ENCODE data around the gene SUGP2. TPM values are rescaled to one million over a fixed set of nuclear protein-coding genes. Genes with fewer than 3 reads are reported as not detected.

Gene SUGP2
- polyA plus RNA-seq, 4 donors, result 69.9 to 147 (median 98.6) TPM

DNA sequence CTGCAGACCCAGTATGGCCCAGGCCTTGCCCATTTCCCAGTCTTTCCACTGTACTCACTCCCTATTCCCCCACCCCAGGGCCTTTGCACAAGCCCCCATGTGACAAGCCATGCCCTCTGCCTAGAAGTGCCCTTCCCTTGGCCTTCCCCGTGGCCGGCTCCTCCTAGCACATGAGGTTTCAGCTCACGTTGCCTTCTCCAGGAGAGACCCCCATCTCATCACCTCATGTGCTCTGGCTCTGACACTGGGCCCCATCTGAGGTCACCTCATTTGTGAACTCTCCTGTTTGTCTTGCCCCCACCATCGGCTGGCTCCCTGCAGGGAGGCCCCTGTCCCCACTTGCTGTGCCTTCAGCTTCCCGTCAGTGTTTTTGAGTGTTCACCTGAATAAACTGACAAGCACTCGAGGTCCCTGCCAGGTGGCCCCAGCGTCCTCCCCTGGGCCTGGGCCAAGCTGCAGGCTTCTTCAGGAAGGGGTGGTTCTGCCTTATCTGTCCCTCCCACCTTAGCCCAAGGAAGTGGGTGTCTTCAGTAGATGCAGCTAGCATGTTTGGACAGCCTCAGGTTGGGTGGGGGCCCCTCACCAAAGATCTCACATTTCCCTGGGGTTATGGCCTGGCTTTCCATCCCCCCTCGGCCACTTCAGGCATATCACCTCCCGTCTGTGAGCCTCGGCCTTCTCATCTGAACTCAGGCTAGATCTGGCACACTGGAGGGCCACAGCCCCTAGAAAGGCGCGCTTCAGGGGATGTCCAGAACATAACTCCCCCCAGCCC, 26.7 kb upstream of the SUGP2 start:
- DNase-seq (ENCODE audit: low read depth in 4 of 4, low spot score in 2 of 4), result no peak

DNA sequence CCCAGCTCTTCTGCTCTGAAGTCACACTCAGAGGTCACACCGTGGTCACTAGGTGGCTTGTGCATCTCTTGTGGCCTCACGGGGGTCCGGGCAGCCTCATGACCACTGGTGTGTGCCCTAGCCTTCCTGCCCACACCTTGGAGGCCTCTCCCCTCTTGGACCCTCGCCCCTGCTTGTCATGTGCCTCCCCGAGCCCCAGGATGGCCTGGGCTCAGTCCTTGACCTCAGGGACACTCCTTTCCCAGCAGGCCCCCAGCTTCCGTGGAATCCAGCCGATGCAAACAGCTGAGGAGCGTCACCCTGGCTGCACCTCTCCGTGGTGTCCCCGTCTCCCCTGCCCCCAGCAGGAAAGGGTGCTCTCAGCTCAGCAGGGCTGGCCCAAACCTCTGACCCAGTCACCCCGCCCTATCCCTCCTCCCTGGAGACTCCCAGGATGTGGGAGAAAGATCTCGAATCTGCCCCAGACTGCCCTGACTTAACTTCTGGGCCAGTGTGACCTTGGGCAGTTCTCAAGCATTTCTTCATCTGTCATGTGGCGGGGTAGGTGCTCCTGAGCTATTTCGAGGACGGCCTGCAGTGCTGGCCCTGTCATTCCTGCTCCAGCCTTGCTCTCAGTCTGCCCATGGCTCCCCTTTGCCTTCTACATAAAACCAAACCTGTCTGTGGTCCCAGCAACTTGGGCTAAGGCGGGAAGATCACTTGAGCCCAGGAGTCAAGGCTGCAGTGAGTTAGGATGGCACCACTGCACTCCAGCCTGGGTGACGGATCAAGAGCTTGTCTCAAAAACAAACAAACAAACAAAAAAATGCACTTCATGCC, 25.9 kb upstream of the SUGP2 start:
- no peak for DNase-seq (ENCODE audit: low read depth in 4 of 4, low spot score in 2 of 4)

DNA sequence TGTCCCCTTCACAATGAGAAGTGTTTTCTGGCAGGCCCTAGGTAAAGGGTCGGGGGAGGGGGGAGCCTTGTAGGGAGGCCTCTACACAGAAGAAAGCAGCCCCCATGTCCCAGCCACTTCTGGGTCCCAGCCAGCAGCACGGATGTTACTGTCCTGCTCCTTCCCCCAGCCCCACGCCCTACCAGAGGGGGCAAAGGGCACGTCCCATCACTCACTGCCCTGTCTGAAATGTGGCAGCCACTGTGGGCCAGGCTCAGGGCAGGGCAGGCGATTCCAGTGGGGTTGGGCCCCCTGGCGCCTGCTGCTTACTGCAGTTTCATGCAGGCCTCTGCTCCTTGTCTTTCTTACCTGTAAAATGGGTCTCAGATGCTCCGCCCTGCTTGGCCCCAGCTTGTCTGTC, 24.4 kb upstream of the SUGP2 start:
- DNase-seq (ENCODE audit: low read depth in 4 of 4, low spot score in 2 of 4), result no peak

DNA sequence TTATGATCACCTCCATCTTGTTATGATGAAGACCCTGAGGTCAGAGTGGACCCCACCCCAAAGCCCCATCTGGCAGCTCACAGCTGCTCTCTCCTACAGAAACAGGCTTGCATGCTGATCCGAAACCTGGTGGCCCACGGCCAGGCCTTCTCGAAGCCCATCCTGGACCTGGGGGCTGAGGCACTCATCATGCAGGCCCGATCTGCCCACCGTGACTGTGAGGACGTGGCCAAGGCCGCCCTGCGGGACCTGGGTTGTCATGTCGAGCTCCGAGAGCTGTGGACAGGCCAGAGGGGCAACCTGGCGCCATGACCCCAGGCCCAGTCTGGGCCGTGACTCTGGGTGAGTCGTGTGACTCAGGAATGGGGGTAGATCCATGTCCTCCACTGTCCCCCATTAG, 24.0 kb upstream of the SUGP2 start:
- no peak for DNase-seq (ENCODE audit: low read depth in 4 of 4, low spot score in 2 of 4)

DNA sequence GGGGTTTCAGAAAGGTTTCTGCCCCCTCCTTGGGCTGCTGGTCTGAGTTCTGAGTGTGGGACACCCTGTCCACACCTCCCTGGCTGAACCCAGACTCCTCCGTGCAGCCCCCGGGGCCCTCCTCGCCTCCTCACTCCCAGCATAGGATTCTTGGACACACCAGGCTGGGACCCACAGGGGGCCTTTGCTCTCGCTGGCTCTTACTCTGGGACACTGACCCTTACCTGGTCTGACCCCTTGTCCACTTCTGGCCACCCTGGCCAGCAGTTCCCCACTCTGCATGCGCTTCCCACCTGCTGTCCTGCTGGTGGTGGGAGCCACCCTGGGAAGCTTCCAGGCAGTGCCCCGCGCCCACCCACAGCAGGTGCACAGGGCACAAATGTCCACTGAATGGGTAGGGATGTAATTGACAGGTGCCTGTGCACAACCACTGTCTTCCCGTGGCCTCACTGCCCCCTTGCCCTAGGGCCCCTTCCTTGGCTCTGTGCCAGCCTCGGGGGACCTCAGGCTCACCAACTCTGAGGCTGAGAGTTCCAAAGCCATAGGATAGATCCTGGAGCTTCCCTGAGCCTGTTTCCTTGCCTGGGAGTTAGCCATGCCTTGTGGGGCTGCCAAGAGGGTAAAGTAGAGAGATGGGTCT, 23.4 kb upstream of the SUGP2 start:
- DNase-seq (ENCODE audit: low read depth in 4 of 4, low spot score in 2 of 4), result no peak

DNA sequence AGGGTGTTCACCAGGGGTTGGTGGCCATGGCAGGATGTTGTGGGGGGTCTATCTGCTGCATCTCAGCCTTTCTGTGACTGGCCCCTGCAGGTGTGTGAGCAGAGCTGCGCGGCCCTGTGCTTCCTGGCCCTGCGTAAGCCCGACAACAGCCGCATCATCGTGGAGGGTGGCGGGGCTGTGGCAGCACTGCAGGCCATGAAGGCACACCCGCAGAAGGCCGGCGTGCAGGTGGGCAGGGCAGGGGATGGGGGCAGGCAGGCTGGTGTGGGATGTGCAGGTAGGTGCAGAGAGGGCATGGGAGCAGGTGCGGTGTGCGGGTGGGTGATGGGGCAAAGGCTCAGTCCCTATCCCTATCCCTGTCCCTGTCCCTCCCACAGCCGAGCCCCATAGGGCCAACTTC, 22.4 kb upstream of the SUGP2 start:
- no peak for DNase-seq (ENCODE audit: low read depth in 4 of 4, low spot score in 2 of 4)

DNA sequence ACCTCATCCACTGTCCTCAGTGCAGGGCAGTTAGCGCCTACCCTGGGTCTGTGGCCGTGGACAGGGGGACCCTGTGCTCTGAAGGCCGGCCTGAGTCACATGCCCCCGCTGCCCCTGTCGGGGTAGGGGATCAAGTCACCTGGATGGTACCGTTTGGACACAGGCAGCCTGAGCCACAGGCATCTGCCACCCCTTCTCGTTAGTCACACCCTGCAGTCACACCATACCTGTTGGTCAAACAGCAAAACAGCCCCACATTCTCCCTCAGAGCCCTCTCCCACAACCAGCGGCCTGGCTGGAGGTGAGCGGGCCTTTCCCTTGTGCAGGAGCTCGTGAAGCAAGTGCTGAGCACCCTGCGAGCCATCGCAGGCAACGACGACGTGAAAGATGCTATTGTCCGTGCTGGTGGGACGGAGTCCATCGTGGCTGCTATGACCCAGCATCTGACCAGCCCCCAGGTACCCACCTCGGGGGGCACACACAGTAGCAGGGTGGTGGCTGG, 21.7 kb upstream of the SUGP2 start:
- no peak for DNase-seq (ENCODE audit: low read depth in 4 of 4, low spot score in 2 of 4)

DNA sequence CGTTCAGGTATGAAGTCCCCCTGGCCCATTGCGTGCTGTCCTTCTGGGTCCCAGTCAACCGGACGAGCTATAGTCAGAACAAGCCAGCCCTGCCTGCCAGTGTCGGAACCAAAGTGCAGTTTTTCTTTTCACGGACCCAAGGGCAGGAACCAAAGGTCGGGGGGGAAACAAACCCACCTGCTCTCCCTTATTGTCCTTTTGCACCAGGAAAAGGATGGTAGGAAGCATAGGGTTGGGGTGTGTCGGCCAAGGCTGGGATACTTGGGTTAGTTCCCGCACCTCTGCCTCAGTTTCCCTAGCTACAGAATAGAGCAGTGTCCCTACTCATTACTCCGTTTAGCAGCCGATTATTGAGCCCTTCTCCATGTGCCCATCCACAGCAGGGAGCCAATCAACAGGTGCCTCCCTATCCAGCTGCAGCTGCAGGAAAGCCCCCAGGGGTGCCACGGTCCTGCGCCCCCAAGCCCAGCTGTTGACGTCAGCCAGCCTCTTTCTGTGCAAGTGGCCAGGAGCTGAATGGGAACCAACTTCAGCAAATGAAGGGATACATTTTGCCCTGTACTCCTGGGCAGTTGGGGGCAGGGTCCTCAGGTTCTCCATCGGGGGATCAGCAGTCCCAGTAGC, 21.1 kb upstream of the SUGP2 start:
- DNase-seq (ENCODE audit: low read depth in 4 of 4, low spot score in 2 of 4), result no peak

DNA sequence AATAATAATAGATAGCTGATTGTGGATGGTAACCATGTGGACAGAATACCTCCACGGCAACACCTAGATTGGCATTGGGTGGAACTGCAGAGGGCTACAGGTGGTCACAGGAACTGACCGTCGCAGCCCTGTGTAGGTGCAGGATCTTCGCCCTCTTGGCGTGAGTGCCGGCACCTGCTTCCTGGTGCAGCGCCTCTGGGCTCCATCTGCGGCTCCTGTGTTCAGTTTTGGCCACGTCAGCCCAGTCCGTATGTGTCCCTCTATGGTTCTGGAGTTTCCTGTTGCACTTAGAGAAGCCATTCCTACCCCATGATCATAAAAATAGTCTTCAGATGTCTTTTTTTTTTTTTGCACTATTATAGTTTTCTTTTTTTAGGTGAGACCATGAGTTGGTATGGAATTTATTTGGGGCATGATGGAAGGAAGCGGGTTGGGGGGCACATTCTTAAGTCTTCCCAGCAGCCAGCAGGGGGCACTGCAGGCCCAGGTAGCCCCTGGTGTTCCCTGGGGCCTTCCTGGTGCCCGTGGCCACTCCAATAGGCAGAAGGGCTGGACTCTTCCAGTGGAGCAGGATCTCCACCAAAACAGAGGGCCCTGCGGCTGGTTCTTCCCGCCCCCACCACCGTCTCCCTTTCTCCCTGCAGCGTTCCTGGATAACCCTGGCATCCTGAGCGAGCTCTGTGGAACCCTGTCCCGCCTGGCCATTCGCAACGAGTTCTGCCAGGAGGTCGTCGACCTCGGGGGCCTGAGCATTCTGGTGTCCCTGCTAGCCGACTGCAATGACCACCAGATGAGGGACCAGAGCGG, 20.4 kb upstream of the SUGP2 start:
- DNase-seq (ENCODE audit: low read depth in 4 of 4, low spot score in 2 of 4), result no peak

DNA sequence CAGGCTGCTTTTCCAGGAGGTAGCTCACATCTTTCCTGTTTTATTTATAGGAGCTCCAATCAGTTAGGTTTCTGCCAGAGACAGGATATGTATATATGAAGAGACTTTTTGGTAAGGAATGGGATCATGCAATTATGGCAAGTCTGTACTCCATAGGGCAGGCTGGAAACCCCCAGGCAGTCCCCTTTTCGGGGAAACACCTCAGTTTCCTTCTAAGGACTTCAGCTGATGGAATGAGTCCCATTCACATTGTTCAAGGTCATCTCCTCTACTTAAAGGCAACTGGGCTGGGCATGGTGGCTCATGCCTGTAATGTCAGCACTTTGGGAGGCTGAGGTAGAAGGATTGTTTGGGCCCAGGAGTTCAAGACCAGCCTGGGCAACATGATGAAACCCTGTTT, 19.6 kb upstream of the SUGP2 start:
- no peak for DNase-seq (ENCODE audit: low read depth in 4 of 4, low spot score in 2 of 4)

DNA sequence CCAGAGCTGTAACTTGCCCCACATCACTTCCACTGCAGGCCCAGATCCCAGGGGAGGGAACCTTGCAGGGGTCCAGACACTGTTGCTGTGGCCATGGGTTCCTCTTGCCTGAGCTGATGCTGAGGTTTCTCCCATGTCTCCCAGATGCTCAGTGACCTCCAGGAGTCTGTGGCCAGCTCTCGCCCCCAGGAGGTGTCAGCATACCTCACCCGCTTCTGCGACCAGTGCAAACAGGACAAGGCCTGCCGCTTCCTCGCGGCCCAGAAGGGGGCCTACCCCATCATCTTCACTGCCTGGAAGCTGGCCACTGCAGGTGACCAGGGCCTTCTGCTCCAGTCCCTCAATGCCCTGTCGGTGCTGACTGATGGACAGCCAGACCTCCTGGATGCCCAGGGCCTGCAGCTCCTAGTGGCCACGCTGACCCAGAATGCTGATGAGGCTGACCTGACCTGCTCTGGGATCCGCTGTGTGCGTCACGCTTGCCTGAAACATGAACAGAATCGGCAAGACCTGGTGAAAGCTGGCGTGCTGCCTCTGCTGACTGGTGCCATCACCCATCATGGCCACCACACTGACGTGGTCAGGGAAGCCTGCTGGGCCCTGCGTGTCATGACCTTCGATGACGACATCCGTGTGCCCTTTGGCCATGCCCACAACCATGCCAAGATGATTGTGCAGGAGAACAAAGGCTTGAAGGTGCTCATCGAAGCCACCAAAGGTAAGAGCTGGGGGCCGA, 18.3 kb upstream of the SUGP2 start:
- no peak for DNase-seq (ENCODE audit: low read depth in 4 of 4, low spot score in 2 of 4)

DNA sequence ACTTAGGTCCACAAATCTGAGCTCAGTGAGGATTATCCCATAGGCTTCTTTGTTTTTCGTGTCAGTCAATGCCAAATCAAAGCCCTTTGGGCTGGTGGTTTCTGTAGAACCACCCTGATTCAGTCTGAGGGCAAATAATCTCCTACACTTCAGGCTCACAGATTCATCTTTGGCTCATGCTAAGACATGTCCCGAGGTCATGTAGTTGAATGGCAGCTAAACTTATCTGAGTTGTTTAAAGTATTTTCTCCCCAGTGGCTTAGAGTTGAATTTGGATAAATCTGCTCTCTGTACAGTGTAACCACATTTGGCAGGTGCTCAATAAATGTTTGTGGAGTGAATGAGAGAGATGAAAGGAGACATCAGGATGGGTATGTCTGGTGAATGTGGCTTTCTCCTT, 17.4 kb upstream of the SUGP2 start:
- DNase-seq (ENCODE audit: low read depth in 4 of 4, low spot score in 2 of 4), result no peak

DNA sequence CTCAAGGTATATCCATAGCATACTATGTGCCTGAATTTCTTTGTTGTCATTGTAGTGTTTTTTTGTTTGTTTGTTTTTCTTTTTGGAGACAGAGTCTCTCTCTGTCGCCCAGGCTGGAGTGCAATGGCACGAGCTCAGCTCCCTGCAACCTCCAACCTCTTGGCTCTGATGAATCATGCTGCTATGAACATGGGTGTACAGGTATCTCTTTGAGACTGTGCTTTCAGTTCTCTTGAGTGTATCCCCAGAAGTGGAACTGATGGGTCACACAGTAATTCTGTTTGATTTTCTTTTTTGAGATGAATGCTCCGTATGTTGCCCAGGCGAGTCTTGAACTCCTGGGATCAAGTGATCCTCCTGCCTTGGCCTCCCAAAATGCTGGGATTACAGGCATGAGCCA, 16.8 kb upstream of the SUGP2 start:
- no peak for DNase-seq (ENCODE audit: low read depth in 4 of 4, low spot score in 2 of 4)

DNA sequence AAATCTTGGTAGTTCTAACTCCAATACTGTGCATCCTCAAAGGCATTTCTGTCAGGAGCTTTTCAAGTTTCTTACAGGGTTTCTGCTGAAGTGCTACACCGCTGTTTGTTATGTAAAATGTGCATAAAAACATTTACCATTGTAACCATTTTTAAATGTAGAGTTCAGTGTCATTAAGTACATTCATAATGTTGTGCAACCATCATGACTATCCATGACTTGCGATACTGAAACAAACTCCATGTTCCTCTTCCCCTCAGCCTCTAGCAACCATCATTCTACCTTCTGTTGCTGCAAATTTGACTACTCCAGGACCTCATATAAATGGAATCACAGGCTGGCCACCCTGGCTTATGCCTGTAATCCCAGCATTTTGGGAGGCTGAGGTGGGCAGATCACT, 16.1 kb upstream of the SUGP2 start:
- DNase-seq (ENCODE audit: low read depth in 4 of 4, low spot score in 2 of 4), result no peak

DNA sequence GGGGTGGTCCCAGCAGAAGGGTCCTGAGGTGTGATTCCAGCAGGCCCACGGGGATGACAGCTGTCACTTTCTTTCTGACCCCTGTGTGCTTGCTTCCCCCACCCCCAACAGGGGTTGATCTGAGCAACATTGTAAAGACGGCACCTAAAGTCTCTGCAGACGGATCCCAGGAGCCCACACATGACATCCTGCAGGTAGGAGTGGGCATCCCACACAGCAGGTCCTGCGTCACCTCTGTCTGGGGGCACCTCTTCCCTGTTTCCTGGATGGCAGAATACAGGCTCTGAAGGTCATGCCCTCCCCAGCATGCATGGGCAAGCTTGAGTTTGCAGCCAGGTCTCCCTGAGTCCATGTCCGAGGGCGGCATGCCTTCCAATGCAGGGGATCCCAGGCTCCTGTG, 10.6 kb upstream of the SUGP2 start:
- DNase-seq (ENCODE audit: low read depth in 4 of 4, low spot score in 2 of 4), result no peak

DNA sequence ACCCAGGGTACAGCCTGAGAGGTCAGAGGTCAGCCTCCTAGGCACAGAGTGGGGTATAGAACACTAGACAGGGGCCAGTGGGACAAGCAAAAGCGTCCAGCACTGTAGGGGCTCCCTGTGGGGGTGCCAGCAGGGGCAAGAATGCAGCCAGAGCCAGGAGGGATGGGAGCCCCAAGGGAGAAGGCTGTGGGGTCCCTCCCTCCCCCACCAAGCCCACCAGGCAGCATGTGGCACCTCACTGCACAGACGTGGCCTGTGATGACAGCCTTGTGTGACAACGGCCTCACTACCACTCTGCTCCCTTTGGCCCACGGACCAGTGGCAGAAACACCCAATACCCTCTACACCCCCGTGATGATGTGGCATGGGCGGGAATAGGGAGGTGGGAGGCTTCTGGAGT, 10.2 kb upstream of the SUGP2 start:
- DNase-seq (ENCODE audit: low read depth in 4 of 4, low spot score in 2 of 4), result no peak

DNA sequence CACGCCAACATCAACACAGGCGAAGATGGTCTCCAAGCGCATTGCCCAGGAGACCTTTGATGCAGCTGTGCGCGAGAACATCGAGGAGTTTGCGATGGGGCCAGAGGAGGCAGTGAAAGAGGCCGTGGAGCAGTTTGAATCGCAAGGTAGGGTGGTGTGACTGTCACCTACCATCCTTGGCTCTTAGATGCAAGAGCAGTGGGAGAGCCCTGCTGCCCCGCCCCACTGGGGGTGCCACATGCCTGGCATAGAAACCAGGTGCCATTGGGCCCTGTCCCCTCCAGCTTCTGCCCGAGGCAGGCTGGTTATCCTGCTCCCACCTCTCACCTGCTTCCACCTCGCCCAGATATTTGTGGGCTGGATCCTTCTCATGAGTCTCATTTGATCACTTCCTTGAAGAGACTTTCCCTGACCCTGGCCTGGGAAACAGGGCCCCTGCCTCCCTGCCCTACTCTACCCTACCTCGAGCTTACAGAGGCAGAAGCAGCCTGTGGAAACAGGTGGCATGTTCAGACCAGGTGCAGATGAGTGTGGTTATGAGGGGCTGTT, 9.5 kb upstream of the SUGP2 start:
- DNase-seq (ENCODE audit: low read depth in 4 of 4, low spot score in 2 of 4), result no peak

DNA sequence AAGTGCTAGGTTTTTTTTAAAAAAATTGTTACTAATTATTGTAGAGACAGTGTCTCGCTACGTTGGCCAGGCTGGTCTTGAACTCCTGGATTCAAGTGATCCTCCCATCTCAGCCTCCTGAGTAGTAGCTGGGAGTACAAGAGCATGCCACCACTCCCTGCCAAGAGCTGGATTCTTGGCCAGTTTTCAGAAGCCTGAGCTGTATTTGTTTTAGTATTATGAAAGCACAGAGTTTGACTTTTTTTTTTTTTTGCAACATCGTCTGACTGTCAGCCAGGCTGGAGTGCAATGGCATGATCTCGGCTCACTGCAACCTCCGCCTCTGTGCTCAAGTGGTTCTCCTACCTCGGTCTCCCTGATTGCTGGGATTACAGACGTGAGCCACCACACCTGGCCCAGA, 7.1 kb upstream of the SUGP2 start:
- no peak for DNase-seq (ENCODE audit: low read depth in 4 of 4, low spot score in 2 of 4)

DNA sequence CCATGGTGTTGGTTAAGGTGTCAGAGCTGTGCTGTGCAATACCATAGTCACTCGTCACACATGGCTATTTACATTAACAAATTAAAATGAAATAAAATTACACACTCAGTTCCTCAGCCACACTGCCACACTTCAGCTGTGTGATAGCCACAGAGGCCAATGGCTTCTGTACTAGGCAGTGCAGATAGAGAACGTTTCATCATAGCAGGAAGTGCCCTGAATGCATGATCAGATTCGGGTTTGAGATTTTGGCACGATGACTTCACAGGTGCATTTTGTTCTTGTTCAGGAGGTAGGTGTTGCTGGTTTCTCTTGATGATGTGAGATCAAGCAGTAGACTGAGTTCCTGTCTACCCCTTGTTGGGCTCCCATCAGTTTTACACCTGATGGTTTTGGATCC, 6.6 kb upstream of the SUGP2 start:
- no peak for DNase-seq (ENCODE audit: low read depth in 4 of 4, low spot score in 2 of 4)
